GDM1 (cell line): Measurements from ENCODE around the gene CDH1.
"Not testable (repeated sequence)": the region's sequence is repeated elsewhere in the genome, so short reads cannot be mapped to it uniquely, and the experiment has no call there.

ENCODE experiments used
- DNase-seq: peaks from one replicate; lab custom pipeline; 2025; lab: John Stamatoyannopoulos, UW

The CDH1 gene

GRCh38 chr16:68737046-68737729 lies at the start of gene CDH1:
Gene CDH1 (plus strand): TSS chr16:68737292. CDS start chr16:68737416, 124 bp downstream.
- no peak for DNase-seq

GRCh38 chr16:68689921-68690320 lies 47.2 kb upstream of the CDH1 start:
- no peak for DNase-seq

GRCh38 chr16:68695575-68695974 lies 41.5 kb upstream of the CDH1 start:
- DNase-seq: no peak

- no peak for DNase-seq
Observed at GRCh38 chr16:68696514-68696913, 40.6 kb upstream of the CDH1 start.

GRCh38 chr16:68698091-68698490 lies 39.0 kb upstream of the CDH1 start:
- no peak for DNase-seq

GRCh38 chr16:68700120-68700519 lies 37.0 kb upstream of the CDH1 start:
- no peak for DNase-seq

GRCh38 chr16:68700831-68701230 lies 36.3 kb upstream of the CDH1 start:
- no peak for DNase-seq

GRCh38 chr16:68704232-68704867 lies 32.7 kb upstream of the CDH1 start:
- peak; percentile 6 for DNase-seq

GRCh38 chr16:68707340-68708152 lies 29.5 kb upstream of the CDH1 start:
- no peak for DNase-seq

GRCh38 chr16:68710211-68710610 lies 26.9 kb upstream of the CDH1 start:
- no peak for DNase-seq

- peak; percentile 21 for DNase-seq
Observed at GRCh38 chr16:68711421-68712139, 25.5 kb upstream of the CDH1 start.

- DNase-seq: no peak
Observed at GRCh38 chr16:68713361-68713760, 23.7 kb upstream of the CDH1 start.

- DNase-seq: no peak
Observed at GRCh38 chr16:68715471-68715870, 21.6 kb upstream of the CDH1 start.

- DNase-seq: not testable (repeated sequence)
Observed at GRCh38 chr16:68716516-68716915, 20.6 kb upstream of the CDH1 start.

GRCh38 chr16:68717684-68718083 lies 19.4 kb upstream of the CDH1 start:
- DNase-seq: no peak

GRCh38 chr16:68718590-68718989 lies 18.5 kb upstream of the CDH1 start:
- DNase-seq: no peak

GRCh38 chr16:68719993-68720489 lies 17.1 kb upstream of the CDH1 start:
- no peak for DNase-seq

GRCh38 chr16:68722119-68723024 lies 14.7 kb upstream of the CDH1 start:
- no peak for DNase-seq

GRCh38 chr16:68724797-68725196 lies 12.3 kb upstream of the CDH1 start:
- DNase-seq: no peak

GRCh38 chr16:68728523-68728922 lies 8.6 kb upstream of the CDH1 start:
- no peak for DNase-seq

GRCh38 chr16:68731637-68732036 lies 5.5 kb upstream of the CDH1 start:
- DNase-seq: no peak
